ENCODE data around the gene DCTN5.

DCTN5 gene

GRCh38 chr16:23724785-23725131, 83.5 kb downstream of the DCTN5 start:
- no peak overlapping the region for H3K4me2 ChIP-seq (ENCODE audit: low read length, poor library complexity, severe bottlenecking)
- 20% methylated on average over 1 of the region's 3 CpGs for WGBS
- H3K18ac ChIP-seq (ENCODE audit: low read depth in 1 of 2, low read length in 2 of 2) = no peak overlapping the region
- H4K91ac ChIP-seq (ENCODE audit: low read length) = no peak overlapping the region
- H3K9ac ChIP-seq (ENCODE audit: low read length) = no peak overlapping the region
- H2BK5ac ChIP-seq (ENCODE audit: low read depth, low read length, poor library complexity, severe bottlenecking) = no peak overlapping the region
- no peak overlapping the region for H2AK5ac ChIP-seq (ENCODE audit: low read length, severe bottlenecking)
- H3K4ac ChIP-seq (ENCODE audit: low read depth in 1 of 2, low read length in 2 of 2) = no peak overlapping the region
- H3K9me3 ChIP-seq (ENCODE audit: control insufficient read depth, low read length) = no peaks in the 10 kb centered on the region
- H3K4me3 ChIP-seq (ENCODE audit: insufficient read depth in 1 of 2, low read depth in 1 of 2, low read length in 2 of 2) = no peak overlapping the region
- H3K14ac ChIP-seq (ENCODE audit: low read length in 2 of 2) = no peak overlapping the region
- no peak overlapping the region for H3K27ac ChIP-seq (ENCODE audit: low read length, poor library complexity, severe bottlenecking)
- no peaks in the 10 kb centered on the region for H3K4me1 ChIP-seq (ENCODE audit: control insufficient read depth, insufficient read depth, low read depth, low read length)
- no peak for DNase-seq
- no peak overlapping the region for H2BK120ac ChIP-seq (ENCODE audit: low read depth, low read length)
- no peaks in the 10 kb centered on the region for H3K36me3 ChIP-seq (ENCODE audit: control insufficient read depth in 1 of 2, insufficient read depth in 2 of 2, low read depth in 1 of 2, low read length in 2 of 2)
- H2BK12ac ChIP-seq (ENCODE audit: low read length in 2 of 2) = no peak overlapping the region
- H3K23ac ChIP-seq (ENCODE audit: low read length in 2 of 2) = no peak overlapping the region
- no peak overlapping the region for H4K8ac ChIP-seq (ENCODE audit: low read length)
- H2BK15ac ChIP-seq (ENCODE audit: low read depth, poor library complexity, severe bottlenecking) = no peak overlapping the region
- no peaks in the 10 kb centered on the region for H3K27me3 ChIP-seq (ENCODE audit: control insufficient read depth in 1 of 2, insufficient read depth in 1 of 2, low read length in 2 of 2)
- no peaks in the 10 kb centered on the region for H3K79me1 ChIP-seq (replicated peaks; ENCODE audit: low read length, poor library complexity, severe bottlenecking)
- no peak overlapping the region for H2AFZ ChIP-seq (ENCODE audit: low read depth, low read length)

GRCh38 chr16:23726710-23727109, 85.4 kb downstream of the DCTN5 start:
- Histone ChIP-seq H3K4me1 (ENCODE audit: control insufficient read depth, insufficient read depth, low read depth, low read length) (no peaks in the 10 kb centered on the region), H2AK5ac (ENCODE audit: low read length, severe bottlenecking) (no peak overlapping the region), H3K27ac (ENCODE audit: low read length, poor library complexity, severe bottlenecking) (no peak overlapping the region), H3K4me2 (ENCODE audit: low read length, poor library complexity, severe bottlenecking) (no peak overlapping the region), H3K4me3 (ENCODE audit: insufficient read depth in 1 of 2, low read depth in 1 of 2, low read length in 2 of 2) (no peak overlapping the region), H2AFZ (ENCODE audit: low read depth, low read length) (no peak overlapping the region), H2BK15ac (ENCODE audit: low read depth, poor library complexity, severe bottlenecking) (no peak overlapping the region), H3K9ac (ENCODE audit: low read length) (no peak overlapping the region), H4K8ac (ENCODE audit: low read length) (no peak overlapping the region), H2BK120ac (ENCODE audit: low read depth, low read length) (no peak overlapping the region), H2BK5ac (ENCODE audit: low read depth, low read length, poor library complexity, severe bottlenecking) (no peak overlapping the region), H3K27me3 (ENCODE audit: control insufficient read depth in 1 of 2, insufficient read depth in 1 of 2, low read length in 2 of 2) (no peaks in the 10 kb centered on the region), H3K36me3 (ENCODE audit: control insufficient read depth in 1 of 2, insufficient read depth in 2 of 2, low read depth in 1 of 2, low read length in 2 of 2) (no peaks in the 10 kb centered on the region), H2BK12ac (ENCODE audit: low read length in 2 of 2) (no peak overlapping the region), H3K23ac (ENCODE audit: low read length in 2 of 2) (no peak overlapping the region), H3K18ac (ENCODE audit: low read depth in 1 of 2, low read length in 2 of 2) (no peak overlapping the region), H3K4ac (ENCODE audit: low read depth in 1 of 2, low read length in 2 of 2) (no peak overlapping the region), H3K79me1 (replicated peaks; ENCODE audit: low read length, poor library complexity, severe bottlenecking) (no peaks in the 10 kb centered on the region), H3K14ac (ENCODE audit: low read length in 2 of 2) (no peak overlapping the region), H4K91ac (ENCODE audit: low read length) (no peak overlapping the region), H3K9me3 (ENCODE audit: control insufficient read depth, low read length) (no peaks in the 10 kb centered on the region)
- no peak for DNase-seq
- WGBS = 94% methylated on average over 3 of the region's 3 CpGs

All from mesenchymal stem cell (in vitro differentiated cells and primary cell).